ENCODE data around the gene CHMP1B. TPM values are rescaled to one million over a fixed set of nuclear protein-coding genes. Genes with fewer than 3 reads are reported as not detected.

CHMP1B gene
- total and polyA plus RNA-seq, 8 donors: 17.9 to 96.0 (median 39.5) TPM

GRCh38 chr18:11802586-11802985 is 48.6 kb upstream of the CHMP1B start:
- TF ChIP-seq CTCF (IDR thresholded peaks at IDR 0.05): no peak
- no peak for TF ChIP-seq POLR2A (IDR thresholded peaks at IDR 0.05)
- TF ChIP-seq EP300 (IDR thresholded peaks at IDR 0.05): no peak
- TF ChIP-seq POLR2AphosphoS5 (IDR thresholded peaks at IDR 0.05): no peak
- no peak overlapping the region for H3K4me3 ChIP-seq
- no peaks in the 10 kb centered on the region for H3K9me3 ChIP-seq
- no peaks in the 10 kb centered on the region for H3K36me3 ChIP-seq
- H3K27ac ChIP-seq: no peak overlapping the region
- no peaks in the 10 kb centered on the region for H3K4me1 ChIP-seq
- WGBS, 5 donors: 90 to 94% (median 91%) methylated on average over 10 of the region's 10 CpGs
- H3K27me3 ChIP-seq: no peaks in the 10 kb centered on the region
- no peak for DNase-seq
- intact Hi-C loops (cut with DNase I; ENCODE audit: low total_unique reads): no loop called here

GRCh38 chr18:11807233-11807632 is 44.0 kb upstream of the CHMP1B start:
- H3K4me3 ChIP-seq: no peak overlapping the region
- no peaks in the 10 kb centered on the region for H3K9me3 ChIP-seq
- H3K27ac ChIP-seq: no peak overlapping the region
- no peaks in the 10 kb centered on the region for H3K4me1 ChIP-seq
- 86 to 95% (median 94%) methylated on average over 7 of the region's 7 CpGs for WGBS, 5 donors
- TF ChIP-seq CTCF (IDR thresholded peaks at IDR 0.05) (no peak), EP300 (IDR thresholded peaks at IDR 0.05) (no peak), POLR2AphosphoS5 (IDR thresholded peaks at IDR 0.05) (no peak), POLR2A (IDR thresholded peaks at IDR 0.05) (no peak)
- no peaks in the 10 kb centered on the region for H3K27me3 ChIP-seq
- no peak for DNase-seq
- H3K36me3 ChIP-seq: no peaks in the 10 kb centered on the region
- intact Hi-C loops (cut with DNase I; ENCODE audit: low total_unique reads): no loop called here

- WGBS, 5 donors: 54 to 62% (median 57%) methylated on average over 11 of the region's 11 CpGs
- no peaks in the 10 kb centered on the region for H3K4me1 ChIP-seq
- H3K4me3 ChIP-seq: no peak overlapping the region
- no peaks in the 10 kb centered on the region for H3K36me3 ChIP-seq
- no peaks in the 10 kb centered on the region for H3K9me3 ChIP-seq
- no peak overlapping the region for H3K27ac ChIP-seq
- TF ChIP-seq CTCF (IDR thresholded peaks at IDR 0.05) (no peak), POLR2A (IDR thresholded peaks at IDR 0.05) (no peak), EP300 (IDR thresholded peaks at IDR 0.05) (no peak), POLR2AphosphoS5 (IDR thresholded peaks at IDR 0.05) (no peak)
- intact Hi-C loops (cut with DNase I; ENCODE audit: low total_unique reads): no loop called here
- no peak for DNase-seq
- no peaks in the 10 kb centered on the region for H3K27me3 ChIP-seq
These were observed 43.0 kb upstream of the CHMP1B start for GRCh38 chr18:11808001-11808855.

GRCh38 chr18:11809895-11810294 is 41.3 kb upstream of the CHMP1B start:
- no peak for DNase-seq
- Histone ChIP-seq H3K4me1 (no peaks in the 10 kb centered on the region), H3K4me3 (no peak overlapping the region), H3K27me3 (no peaks in the 10 kb centered on the region), H3K9me3 (no peaks in the 10 kb centered on the region), H3K36me3 (no peaks in the 10 kb centered on the region), H3K27ac (no peak overlapping the region)
- WGBS, 5 donors: 74 to 87% (median 75%) methylated on average over 6 of the region's 6 CpGs
- TF ChIP-seq EP300 (IDR thresholded peaks at IDR 0.05) (no peak), POLR2A (IDR thresholded peaks at IDR 0.05) (no peak), CTCF (IDR thresholded peaks at IDR 0.05) (no peak), POLR2AphosphoS5 (IDR thresholded peaks at IDR 0.05) (no peak)
- intact Hi-C loops (cut with DNase I; ENCODE audit: low total_unique reads): no loop called here
